H1 (cell line): ENCODE data around the gene PDE4B. TPM values are rescaled to one million over a fixed set of nuclear protein-coding genes. Genes with fewer than 3 reads are reported as not detected.

Experiments used
- CTCF ChIA-PET: fragments of 300-600 bp; sonication (Branson Sonifier 250); formaldehyde crosslinking; loops from one replicate; lab custom pipeline; 2021; ENCODE audit not compliant: partially characterized antibody; lab: Charles Lee
- POLR2A ChIA-PET: fragments of 300-600 bp; sonication (Branson Sonifier 250); formaldehyde crosslinking; loops from one replicate; lab custom pipeline; 2021; ENCODE audit warnings: inconsistent platforms; ENCODE audit not compliant: partially characterized antibody; lab: Charles Lee
- DNase-seq, 2 experiments: peaks; one replicate each; pipeline versions ENCODE4 v3.0.0 to v3.0.0-alpha.2; 2010 to 2022; ENCODE audit warnings: low spot score in 2 of 2, low read depth in 1 of 2, mixed read lengths in 1 of 2
- FAIRE-seq: peaks from 2 replicates; lab custom pipeline; 2011; peaks lifted over from hg19 to GRCh38; lab: Jason Lieb, UNC
- H2AFZ ChIP-seq: 2 replicates; pipeline ENCODE4 v1.8.1; 2012; ENCODE audit warnings: low read length, inconsistent platforms
- H2AK5ac ChIP-seq: 2 replicates; pipeline ENCODE4 v1.6.1; 2013; ENCODE audit warnings: low read depth, low read length
- H2BK120ac ChIP-seq: replicated peaks from 2 replicates; pipeline ENCODE3; 2013; ENCODE audit warnings: low read depth, low read length, inconsistent platforms
- H2BK12ac ChIP-seq: 2 replicates; pipeline ENCODE4 v1.6.1; 2013; ENCODE audit warnings: low read depth, low read length
- H2BK15ac ChIP-seq: 2 replicates; pipeline ENCODE4 v1.6.1; 2013; ENCODE audit warnings: low read length
- H2BK20ac ChIP-seq: 2 replicates; pipeline ENCODE4 v1.6.1; 2013; ENCODE audit warnings: low read length
- H2BK5ac ChIP-seq: 2 replicates; pipeline ENCODE4 v1.6.1; 2013; ENCODE audit warnings: low read depth, low read length
- H3K14ac ChIP-seq: 2 replicates; pipeline ENCODE4 v1.6.1; 2013; ENCODE audit warnings: inconsistent platforms; ENCODE audit not compliant: insufficient read length
- H3K18ac ChIP-seq: 2 replicates; pipeline ENCODE4 v1.6.1; 2013; ENCODE audit warnings: low read length; ENCODE audit errors: extremely low read depth
- H3K23ac ChIP-seq: 2 replicates; pipeline ENCODE4 v1.6.1; 2013; ENCODE audit warnings: inconsistent platforms; ENCODE audit not compliant: insufficient read length
- H3K23me2 ChIP-seq: 2 replicates; pipeline ENCODE4 v1.6.1; 2013; ENCODE audit warnings: low read depth, low read length
- H3K27ac ChIP-seq: 2 replicates; pipeline ENCODE4 v1.6.1; 2011; ENCODE audit warnings: low read depth, low read length, inconsistent platforms
- H3K27me3 ChIP-seq, 4 experiments: replicated peaks in 1 of 4; 1 replicate in 1 of 4; 2 replicates in 3 of 4; pipeline versions ENCODE4 v1.6.1 to v1.8.1; 2011 to 2013; ENCODE audit warnings: low read length in 3 of 4, mild to moderate bottlenecking in 3 of 4, inconsistent platforms in 2 of 4, mixed read lengths in 2 of 4, moderate library complexity in 1 of 4; ENCODE audit not compliant: control insufficient read depth in 3 of 4, insufficient read depth in 3 of 4; ENCODE audit errors: extremely low read depth in 1 of 4
- H3K36me3 ChIP-seq, 4 experiments: 2 replicates each; pipeline versions ENCODE4 v1.6.1 to v1.8.1; 2011 to 2013; ENCODE audit warnings: mild to moderate bottlenecking in 4 of 4, low read length in 3 of 4, moderate library complexity in 2 of 4, control low read depth in 1 of 4, inconsistent platforms in 1 of 4; ENCODE audit not compliant: insufficient read depth in 4 of 4, control insufficient read depth in 2 of 4
- H3K4ac ChIP-seq: replicated peaks from 2 replicates; pipeline ENCODE3; 2013; ENCODE audit warnings: low read length, low read depth, mixed read lengths, inconsistent platforms; ENCODE audit not compliant: insufficient read length
- H3K4me1 ChIP-seq, 4 experiments: replicated peaks in 1 of 4; 1 replicate in 1 of 4; 2 replicates in 3 of 4; pipeline versions ENCODE4 v1.6.1 to v1.8.1; 2011 to 2013; ENCODE audit warnings: low read length in 3 of 4, inconsistent platforms in 2 of 4, mixed read lengths in 1 of 4; ENCODE audit not compliant: insufficient read depth in 4 of 4, control insufficient read depth in 3 of 4
- H3K4me2 ChIP-seq, 2 experiments: 2 replicates each; pipeline versions ENCODE4 v1.6.1 to v1.8.1; 2011 to 2013; ENCODE audit warnings: low read depth in 2 of 2, low read length in 2 of 2, control low read depth in 1 of 2, inconsistent platforms in 1 of 2, mild to moderate bottlenecking in 1 of 2; ENCODE audit not compliant: insufficient read depth in 1 of 2
- H3K4me3 ChIP-seq, 4 experiments: fragments of 200-600, 300-600 bp in 1 of 4; sonication (generic), shearing (Covaris generic), sonication (Bioruptor Twin) in 1 of 4; 2 replicates each; pipeline versions ENCODE4 v1.5.1 to v1.8.1; 2011 to 2016; ENCODE audit warnings: low read length in 4 of 4, low read depth in 3 of 4, control low read depth in 2 of 4, inconsistent platforms in 2 of 4, mild to moderate bottlenecking in 2 of 4, mixed read lengths in 1 of 4, moderate library complexity in 1 of 4; ENCODE audit not compliant: insufficient read depth in 2 of 4; ENCODE audit errors: extremely low read depth in 1 of 4
- H3K56ac ChIP-seq: replicated peaks from 2 replicates; pipeline ENCODE3; 2013; ENCODE audit warnings: low read depth, mild to moderate bottlenecking, mixed read lengths, low read length, inconsistent platforms; ENCODE audit not compliant: insufficient read length
- H3K79me1 ChIP-seq: 2 replicates; pipeline ENCODE4 v1.6.1; 2013; ENCODE audit warnings: low read depth, low read length, control low read depth
- H3K79me2 ChIP-seq, 2 experiments: 2 replicates each; pipeline versions ENCODE4 v1.6.1 to v1.8.1; 2012 to 2013; ENCODE audit warnings: low read length in 2 of 2, mild to moderate bottlenecking in 2 of 2, inconsistent platforms in 1 of 2; ENCODE audit not compliant: insufficient read depth in 2 of 2, control insufficient read depth in 1 of 2
- H3K9ac ChIP-seq, 4 experiments: replicated peaks in 1 of 4; 1 replicate in 1 of 4; 2 replicates in 3 of 4; pipeline versions ENCODE4 v1.6.1 to v1.8.1; 2011 to 2013; ENCODE audit warnings: low read depth in 3 of 4, low read length in 3 of 4, control low read depth in 2 of 4, mild to moderate bottlenecking in 2 of 4, moderate library complexity in 2 of 4, inconsistent platforms in 1 of 4; ENCODE audit errors: extremely low read depth in 1 of 4
- H3K9me3 ChIP-seq, 2 experiments: 2 replicates each; pipeline versions ENCODE4 v1.6.1 to v1.8.1; 2012 to 2013; ENCODE audit warnings: mild to moderate bottlenecking in 2 of 2, moderate library complexity in 2 of 2, control low read depth in 1 of 2, inconsistent platforms in 1 of 2, low read depth in 1 of 2, low read length in 1 of 2, mixed read lengths in 1 of 2; ENCODE audit not compliant: insufficient read depth in 2 of 2
- H4K20me1 ChIP-seq, 2 experiments: replicated peaks in 1 of 2; 2 replicates each; pipeline versions ENCODE3 to v1.8.1; 2011 to 2013; ENCODE audit warnings: inconsistent platforms in 2 of 2, low read length in 2 of 2, mild to moderate bottlenecking in 1 of 2; ENCODE audit not compliant: insufficient read depth in 2 of 2, control insufficient read depth in 1 of 2
- H4K5ac ChIP-seq: 2 replicates; pipeline ENCODE4 v1.6.1; 2013; ENCODE audit warnings: low read length, low read depth, mixed read lengths, inconsistent platforms; ENCODE audit not compliant: insufficient read length
- H4K8ac ChIP-seq: 2 replicates; pipeline ENCODE4 v1.8.0; 2013; ENCODE audit warnings: mild to moderate bottlenecking, moderate library complexity, low read length, inconsistent platforms; ENCODE audit not compliant: insufficient read depth; ENCODE audit errors: extremely low read depth
- H4K91ac ChIP-seq: replicated peaks from 2 replicates; pipeline ENCODE3; 2013; ENCODE audit warnings: low read length, mixed read lengths, inconsistent platforms; ENCODE audit not compliant: insufficient read length
- BACH1 ChIP-seq: IDR thresholded peaks from 2 replicates; pipeline ENCODE4 v1.6.1; 2012; ENCODE audit warnings: low read length, improper control_type of control experiment
- GABPA ChIP-seq: IDR thresholded peaks from 2 replicates; pipeline ENCODE4 v1.6.1; 2011; ENCODE audit warnings: mild to moderate bottlenecking, low read length, moderate library complexity, borderline replicate concordance; ENCODE audit not compliant: insufficient read depth
- RNF2 ChIP-seq: fragments of 200-900, 300-1000 bp; sonication (generic); IDR thresholded peaks from 2 replicates; pipeline ENCODE4 v1.7.1; 2016; ENCODE audit warnings: borderline replicate concordance, low read depth, mild to moderate bottlenecking, antibody characterized with exemption, low read length; ENCODE audit not compliant: poor library complexity, severe bottlenecking; ENCODE audit errors: missing control alignments
- whole genome bisulfite sequencing, 2 experiments: shearing (Covaris generic) in 1 of 2; methylation state at CpG; one replicate each; pipeline versions ENCODE4 v1.1.6 to v1.1.7; 2013 to 2015; ENCODE audit warnings: low lambda C conversion rate in 2 of 2, mixed read lengths in 2 of 2, inconsistent platforms in 1 of 2, low coverage in 1 of 2, missing lambda C conversion rate in 1 of 2; ENCODE audit not compliant: insufficient replicate concordance in 2 of 2, insufficient coverage in 1 of 2, insufficient read length in 1 of 2; ENCODE audit errors: extremely low coverage in 1 of 2, missing lambda C conversion rate in 1 of 2; 5-methylcytosine and 5-hydroxymethylcytosine counted together
- polyA plus RNA-seq, 7 experiments: library from polyadenylated mRNA; depleted of rRNA in 3 of 7; stranded (reverse) in 5 of 7; unstranded in 2 of 7; fragments of >200 nt in 5 of 7; fragments of 200-250 nt in 2 of 7; gene quantifications; 1 replicate in 5 of 7; 2 replicates in 1 of 7; 4 replicates in 1 of 7; pipeline versions ENCODE4 v1.2.1 to v1.2.3, GENCODE V29; 2011 to 2013; ENCODE audit warnings: missing spikeins in 2 of 7, mixed read lengths in 2 of 7
- total RNA-seq: library from RNA; stranded (reverse); fragmentation: NEBNext Ultra II Directional; extraction: Animal tissue kit (Norgen Biotek cat#: 25700); gene quantifications from 2 replicates; pipeline ENCODE4 v1.2.1, GENCODE V29; 2021
- TF ChIP-seq, protein P1 (sequence below): IDR thresholded peaks from 2 replicates; pipeline ENCODE4 v1.6.1; 2012; ENCODE audit warnings: inconsistent platforms

Gene PDE4B
- total and polyA plus RNA-seq, 2 of the 8 experiments (the other 6 are each of a cell fraction or from before 2014, with no cell fraction given) = 5.0 to 15.1 TPM

DNA sequence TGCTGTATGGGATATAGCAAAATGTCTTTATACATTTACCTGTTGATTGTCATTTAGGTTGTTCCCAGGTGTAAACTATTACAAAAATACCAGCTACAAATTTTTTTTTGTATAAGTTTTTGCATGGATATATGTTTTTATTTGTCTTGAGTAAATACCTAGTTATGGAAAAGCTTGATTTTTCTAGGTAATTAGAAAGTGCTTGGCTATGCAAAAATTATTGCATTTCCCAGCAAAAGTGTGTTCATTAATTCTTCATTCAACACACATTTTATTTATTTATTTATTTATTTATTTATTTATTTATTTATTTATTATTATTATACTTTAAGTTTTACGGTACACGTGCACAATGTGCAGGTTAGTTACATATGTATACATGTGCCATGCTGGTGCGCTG, 22.1 kb downstream of the PDE4B start:
- Histone ChIP-seq H2BK15ac (no peak overlapping the region), H2BK5ac (no peak overlapping the region), H2AFZ (no peak overlapping the region), H3K36me3 (no peaks in the 10 kb centered on the region), H3K9me3 (no peaks in the 10 kb centered on the region), H3K18ac (no peak overlapping the region), H3K27ac (no peak overlapping the region), H4K5ac (no peak overlapping the region), H2BK12ac (no peak overlapping the region), H3K27me3 (no peaks in the 10 kb centered on the region), H4K8ac (no peak overlapping the region), H3K4me1 (peaks cover 0 to 4% (median 0%) of the 10 kb centered on the region in 4 experiments; a peak in 1 of 7 replicates), H4K91ac (no peak overlapping the region), H3K79me1 (no peaks in the 10 kb centered on the region), H3K4me2 (no peak overlapping the region), H3K14ac (no peak overlapping the region), H2BK120ac (no peak overlapping the region), H3K79me2 (no peaks in the 10 kb centered on the region), H2AK5ac (no peak overlapping the region), H4K20me1 (no peaks in the 10 kb centered on the region), H3K4ac (no peak overlapping the region), H3K9ac (no peak overlapping the region), H3K4me3 (no peak overlapping the region), H3K23ac (no peak overlapping the region), H3K56ac (no peak overlapping the region), H2BK20ac (no peak overlapping the region), H3K23me2 (no peaks in the 10 kb centered on the region)
- POLR2A ChIA-PET = no interaction called here
- no peak for FAIRE-seq
- CTCF ChIA-PET = no interaction called here
- WGBS, 2 experiments = 91% methylated on average over 3 of the region's 3 CpGs; no CpG with 5 or more reads in 1 of the 2 experiments
- no peak for DNase-seq
- TF ChIP-seq BACH1 = no peak
- no peak for TF ChIP-seq RNF2
- TF ChIP-seq GABPA = no peak
- TF ChIP-seq, protein P1, sequence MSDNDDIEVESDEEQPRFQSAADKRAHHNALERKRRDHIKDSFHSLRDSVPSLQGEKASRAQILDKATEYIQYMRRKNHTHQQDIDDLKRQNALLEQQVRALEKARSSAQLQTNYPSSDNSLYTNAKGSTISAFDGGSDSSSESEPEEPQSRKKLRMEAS = no peak
